ENCODE results near the gene DNASE1L3. TPM values are rescaled to one million over a fixed set of nuclear protein-coding genes. Genes with fewer than 3 reads are reported as not detected.
"Not testable (repeated sequence)": the region's sequence is repeated elsewhere in the genome, so short reads cannot be mapped to it uniquely, and the experiment has no call there.

The DNASE1L3 gene
- total RNA-seq, 1 donor from 2014 or later = 2.3 TPM

GRCh38 chr3:58235970-58236369 is 25.2 kb upstream of the DNASE1L3 start:
- no peak for DNase-seq (ENCODE audit: low spot score)

- no peak for DNase-seq (ENCODE audit: low spot score)
These were observed 23.8 kb upstream of the DNASE1L3 start for GRCh38 chr3:58234516-58234931.

DNA sequence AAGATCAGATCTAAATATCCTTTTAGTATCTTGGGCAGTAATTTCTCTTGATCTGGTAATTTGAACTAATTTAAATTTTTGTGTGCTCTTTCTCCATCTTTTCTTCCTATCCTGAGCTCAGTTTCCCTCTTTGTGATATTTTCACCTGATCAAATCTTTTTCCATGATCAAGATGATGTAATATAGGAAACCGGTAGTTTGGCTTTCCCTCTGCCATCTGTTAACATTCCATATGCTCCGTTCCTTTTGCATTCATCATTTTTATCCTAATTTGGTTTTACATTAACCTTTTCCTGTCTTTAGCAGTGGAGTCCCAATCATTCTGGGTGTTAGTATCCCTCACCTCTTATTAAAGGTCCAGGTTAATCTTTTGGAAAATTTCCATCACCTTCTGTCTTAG is 20.9 kb upstream of the DNASE1L3 start:
- no peak for DNase-seq (ENCODE audit: low spot score)

GRCh38 chr3:58230876-58231552 is 20.2 kb upstream of the DNASE1L3 start:
- no peak for DNase-seq (ENCODE audit: low spot score)

- not testable (repeated sequence) for DNase-seq (ENCODE audit: low spot score)
These were observed 17.2 kb upstream of the DNASE1L3 start for GRCh38 chr3:58227933-58228332.

DNA sequence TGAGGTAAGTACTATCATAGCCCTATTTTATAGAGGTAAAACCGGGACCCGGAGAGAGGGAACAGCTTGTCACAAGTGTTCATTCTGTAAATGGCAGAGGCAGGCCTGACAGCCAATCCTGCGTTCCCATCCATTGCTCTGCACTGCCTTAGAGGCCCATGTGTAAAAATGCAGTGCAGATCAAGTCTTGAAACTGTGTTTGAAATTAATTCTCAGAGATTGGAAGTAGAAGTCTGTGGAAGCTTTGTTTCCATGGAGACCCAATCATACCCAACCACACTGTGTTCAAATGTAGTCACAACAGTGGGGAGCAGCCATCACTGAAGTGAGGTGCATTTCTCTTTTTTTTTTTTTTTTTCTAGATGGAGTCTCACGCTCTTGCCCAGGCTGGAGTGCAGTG is 13.1 kb upstream of the DNASE1L3 start:
- DNase-seq (ENCODE audit: low spot score) = no peak

DNA sequence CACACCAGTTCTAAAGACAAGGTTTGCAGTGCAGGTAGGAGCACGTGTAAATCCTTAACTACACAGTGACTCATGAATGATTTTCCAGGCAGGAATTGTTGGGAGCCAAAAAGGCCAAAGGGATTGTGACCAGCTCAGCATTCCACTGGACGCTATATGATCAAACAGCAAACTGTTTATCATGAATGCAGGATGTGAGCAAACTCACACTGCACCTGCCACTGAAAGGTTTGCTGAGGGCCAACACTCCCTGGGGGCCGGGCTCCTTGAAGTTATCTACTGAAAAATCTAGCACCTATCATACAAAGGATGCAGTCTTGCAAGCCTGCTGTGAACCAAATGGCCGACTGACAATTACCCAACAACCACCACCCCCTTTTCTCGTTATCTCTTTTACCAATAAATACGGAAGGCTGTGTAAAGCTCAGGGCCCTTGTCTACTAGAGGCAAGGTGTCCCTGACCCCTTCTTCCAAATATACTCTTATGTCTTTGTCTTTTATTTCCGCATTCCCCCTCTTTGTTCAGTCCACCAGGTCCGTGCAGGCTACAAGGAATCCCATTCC is 11.5 kb upstream of the DNASE1L3 start:
- DNase-seq (ENCODE audit: low spot score) = no peak

DNA sequence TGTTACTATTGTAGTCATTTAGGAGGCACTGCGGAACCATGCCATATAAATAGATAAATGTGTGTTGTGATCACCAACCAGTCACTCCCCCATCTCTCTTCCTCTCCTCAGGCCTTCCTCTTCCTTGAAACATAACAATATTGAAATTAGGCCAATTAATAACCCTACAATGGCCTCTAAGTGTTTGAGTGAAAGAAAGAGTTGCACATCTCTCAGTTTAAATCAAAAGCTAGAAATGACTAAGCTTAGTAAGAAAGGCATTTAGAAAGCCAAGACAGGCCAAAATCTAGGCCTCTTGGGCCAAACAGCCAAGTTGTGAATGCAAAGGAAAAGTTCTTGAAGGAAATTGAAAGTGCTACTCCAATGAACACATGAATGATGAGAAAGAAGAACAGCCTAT is 8.1 kb upstream of the DNASE1L3 start:
- no peak for DNase-seq (ENCODE audit: low spot score)

DNA sequence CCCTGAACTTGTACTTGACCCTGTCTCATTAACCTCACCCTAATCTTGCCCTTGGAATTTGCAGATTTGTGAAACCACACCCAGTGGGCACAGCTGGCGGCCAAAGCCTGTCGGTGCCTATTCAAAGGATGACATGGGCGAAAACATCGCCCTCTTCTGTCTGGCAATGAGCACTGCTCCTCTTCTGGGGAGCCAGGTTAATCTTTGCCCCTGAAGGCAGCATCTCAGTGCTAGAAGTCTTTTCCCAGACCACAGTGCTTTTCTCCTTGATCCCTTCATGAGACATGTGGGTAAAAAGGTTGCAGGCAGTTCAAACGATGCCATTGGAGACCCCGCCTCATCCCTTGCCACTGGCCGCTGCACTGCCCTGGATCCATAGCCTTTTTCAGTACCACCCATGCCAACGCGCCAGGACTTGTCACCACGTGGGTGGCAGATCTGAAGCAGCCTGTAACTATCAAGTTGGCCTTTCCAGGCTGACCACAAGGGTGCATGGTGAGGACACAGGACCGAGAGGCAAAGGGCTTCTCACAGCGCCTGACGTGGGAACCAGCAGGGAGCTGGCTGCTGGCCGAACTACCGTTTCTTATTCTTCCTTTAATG is 6.5 kb upstream of the DNASE1L3 start:
- peak; percentile 63 for DNase-seq (ENCODE audit: low spot score)

DNA sequence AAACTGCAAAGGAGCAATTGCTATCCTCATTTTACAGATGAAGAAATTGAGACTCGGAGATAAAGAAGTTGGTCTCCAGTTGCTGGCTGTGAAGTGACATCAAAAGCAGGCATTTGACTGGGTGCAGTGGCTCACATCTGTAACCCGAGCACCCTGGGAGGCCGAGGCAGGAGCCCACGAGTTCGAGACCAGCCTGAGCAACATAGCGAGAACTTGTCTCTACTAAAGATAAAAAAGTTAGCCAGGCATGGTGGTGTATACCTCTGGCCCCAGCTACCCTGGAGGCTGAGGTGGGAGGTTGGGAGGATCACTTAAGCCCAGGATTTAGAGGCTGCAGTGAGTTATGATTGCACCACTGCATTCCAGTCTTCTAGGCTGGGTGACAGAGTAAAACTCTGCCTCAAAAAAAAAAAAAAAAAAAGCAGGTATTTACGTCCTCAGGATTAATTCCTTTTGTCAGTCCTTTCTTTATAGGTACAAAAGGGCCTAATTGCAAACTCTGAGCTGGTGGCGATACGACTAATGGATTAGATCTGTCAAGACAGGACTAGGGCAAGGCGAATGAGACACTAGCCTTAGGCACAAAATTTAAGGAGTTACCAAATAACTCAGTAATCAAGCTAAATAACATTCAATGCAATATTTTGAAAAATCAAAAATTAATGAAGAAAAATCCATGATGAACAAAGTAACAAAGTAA is 5.9 kb upstream of the DNASE1L3 start:
- DNase-seq (ENCODE audit: low spot score) = no peak

- no peak for DNase-seq (ENCODE audit: low spot score)
These were observed 4.7 kb upstream of the DNASE1L3 start for GRCh38 chr3:58215317-58216025.

GRCh38 chr3:58214484-58215316 is 3.9 kb upstream of the DNASE1L3 start:
- DNase-seq (ENCODE audit: low spot score) = no peak

DNA sequence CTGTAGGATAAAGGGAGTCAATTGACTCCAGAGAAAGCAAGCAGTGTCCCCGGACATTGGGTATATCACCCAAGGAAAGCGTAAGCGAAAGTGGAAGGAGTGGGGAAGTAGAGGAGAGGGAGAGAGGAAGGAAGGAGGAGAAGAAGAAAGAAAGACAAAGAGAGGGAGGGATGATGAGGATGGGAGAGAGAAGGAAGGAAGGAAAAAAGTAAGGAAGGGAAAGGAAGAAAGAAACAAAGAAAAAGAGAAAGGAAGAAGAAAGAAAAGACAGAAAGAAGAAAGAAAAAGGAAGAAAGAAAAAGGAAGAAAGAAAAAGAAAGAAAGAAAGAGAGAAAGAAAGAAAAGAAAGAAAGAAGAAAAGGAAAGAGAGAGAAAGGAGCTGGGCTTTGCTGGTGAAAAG is 839 bp downstream of the DNASE1L3 start:
- DNase-seq (ENCODE audit: low spot score) = no peak

- no peak for DNase-seq (ENCODE audit: low spot score)
These were observed 2.8 kb downstream of the DNASE1L3 start for GRCh38 chr3:58207954-58208353.

GRCh38 chr3:58206406-58207011 is 4.3 kb downstream of the DNASE1L3 start:
- DNase-seq (ENCODE audit: low spot score) = no peak

DNA sequence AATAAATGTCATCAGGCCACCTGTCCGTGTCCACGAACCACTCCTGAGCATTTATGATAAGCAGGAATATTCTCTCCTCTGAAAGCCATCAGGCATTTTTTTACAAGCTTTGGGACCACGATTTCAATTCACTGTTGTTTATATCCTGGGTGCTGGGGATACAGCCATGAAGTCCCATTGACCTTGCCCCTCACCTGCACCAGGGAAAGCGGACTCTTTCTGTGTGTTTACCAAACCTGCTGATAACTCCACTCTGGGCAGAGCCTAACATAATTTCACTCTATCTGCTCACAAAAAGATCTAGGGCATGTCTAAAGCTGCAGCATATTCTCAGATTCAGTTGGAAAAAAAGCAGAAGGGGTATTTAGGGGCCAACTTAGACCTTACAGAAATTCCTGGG is 4.8 kb downstream of the DNASE1L3 start:
- no peak for DNase-seq (ENCODE audit: low spot score)

DNA sequence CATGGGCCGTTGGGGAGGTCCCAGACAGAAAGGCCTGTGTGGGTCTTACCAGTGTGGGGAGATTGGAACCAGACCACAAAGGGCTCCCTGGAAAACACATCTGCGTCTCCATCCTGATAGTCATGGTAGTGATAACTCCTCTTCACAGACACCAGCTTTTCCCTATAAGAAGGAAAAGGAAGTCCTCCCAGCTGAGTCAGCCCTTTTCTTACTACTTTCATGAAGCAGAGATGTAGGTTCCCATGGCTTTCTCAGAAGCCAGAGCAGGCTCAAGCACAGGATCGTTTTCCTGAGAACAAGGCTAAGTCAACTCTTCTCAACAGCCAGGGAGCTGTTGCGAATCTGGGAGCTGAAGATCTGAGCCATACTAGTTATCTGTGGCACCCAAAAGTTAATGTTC is 6.1 kb downstream of the DNASE1L3 start:
- no peak for DNase-seq (ENCODE audit: low spot score)

DNA sequence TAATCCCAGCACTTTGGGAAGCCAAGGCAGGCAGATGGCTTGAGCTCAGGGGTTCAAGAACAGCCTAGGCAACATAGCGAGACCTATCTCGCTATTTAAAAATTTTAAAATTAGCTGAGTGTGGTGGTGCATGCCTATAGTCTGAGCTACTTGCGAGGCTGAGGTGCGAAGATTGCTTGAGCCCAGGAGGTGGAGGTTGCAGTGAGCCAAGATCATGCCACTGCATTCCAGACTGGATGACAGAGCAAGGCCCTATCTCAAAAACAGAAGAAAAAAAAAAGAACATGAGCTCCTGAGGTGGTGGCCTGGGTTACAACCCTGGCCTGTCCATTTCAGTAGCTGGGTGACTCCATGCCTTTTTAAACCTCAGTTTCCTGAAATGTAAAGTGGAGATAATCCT is 7.2 kb downstream of the DNASE1L3 start:
- no peak for DNase-seq (ENCODE audit: low spot score)

- DNase-seq (ENCODE audit: low spot score) = no peak
These were observed 7.8 kb downstream of the DNASE1L3 start for GRCh38 chr3:58202917-58203360.

- not testable (repeated sequence) for DNase-seq (ENCODE audit: low spot score)
These were observed 9.3 kb downstream of the DNASE1L3 start for GRCh38 chr3:58201451-58201850.
